Measurements from ENCODE around the gene LRRC8C.

LRRC8C gene

GRCh38 chr1:89711140-89711778, 78.3 kb downstream of the LRRC8C start:
- Histone ChIP-seq H4K5ac (ENCODE audit: low read length) (no peak overlapping the region), H2BK5ac (ENCODE audit: low read length) (no peak overlapping the region), H3K9ac (ENCODE audit: low read length) (no peak overlapping the region), H3K27ac (ENCODE audit: low read depth, low read length) (no peak overlapping the region), H3K56ac (ENCODE audit: low read length) (no peak overlapping the region), H3K18ac (ENCODE audit: low read length) (no peak overlapping the region), H3K4me2 (ENCODE audit: low read length) (no peak overlapping the region), H3K4me1 (ENCODE audit: control insufficient read depth, low read depth, low read length) (no peaks in the 10 kb centered on the region), H3K79me1 (ENCODE audit: low read length) (no peaks in the 10 kb centered on the region), H2AK5ac (ENCODE audit: low read length) (no peak overlapping the region), H3K79me2 (ENCODE audit: control insufficient read depth, insufficient read depth, low read length) (no peaks in the 10 kb centered on the region), H2BK15ac (replicated peaks; ENCODE audit: low read depth) (no peak overlapping the region), H3K4ac (ENCODE audit: low read depth, low read length) (no peak overlapping the region), H3K27me3 (ENCODE audit: insufficient read depth, low read length, poor library complexity) (no peaks in the 10 kb centered on the region), H3K36me3 (ENCODE audit: control insufficient read depth, insufficient read depth, low read length) (no peaks in the 10 kb centered on the region), H4K8ac (ENCODE audit: low read depth, low read length) (no peak overlapping the region), H2BK120ac (ENCODE audit: low read depth, low read length) (no peak overlapping the region), H3K23ac (ENCODE audit: low read length) (no peak overlapping the region), H3K4me3 (ENCODE audit: low read length) (no peak overlapping the region)
- WGBS (ENCODE audit: extremely low coverage, insufficient coverage, low lambda C conversion rate): no CpG with 5 or more reads among the region's 5 CpGs
- DNase-seq: no peak

GRCh38 chr1:89712420-89712819, 79.5 kb downstream of the LRRC8C start:
- WGBS (ENCODE audit: extremely low coverage, insufficient coverage, low lambda C conversion rate): no CpG with 5 or more reads among the region's 3 CpGs
- Histone ChIP-seq H3K18ac (ENCODE audit: low read length) (no peak overlapping the region), H2BK5ac (ENCODE audit: low read length) (no peak overlapping the region), H3K27ac (ENCODE audit: low read depth, low read length) (no peak overlapping the region), H2AK5ac (ENCODE audit: low read length) (no peak overlapping the region), H3K4ac (ENCODE audit: low read depth, low read length) (no peak overlapping the region), H3K79me1 (ENCODE audit: low read length) (no peaks in the 10 kb centered on the region), H2BK15ac (replicated peaks; ENCODE audit: low read depth) (no peak overlapping the region), H3K4me3 (ENCODE audit: low read length) (no peak overlapping the region), H3K9ac (ENCODE audit: low read length) (no peak overlapping the region), H4K8ac (ENCODE audit: low read depth, low read length) (no peak overlapping the region), H3K79me2 (ENCODE audit: control insufficient read depth, insufficient read depth, low read length) (no peaks in the 10 kb centered on the region), H3K4me2 (ENCODE audit: low read length) (no peak overlapping the region), H3K56ac (ENCODE audit: low read length) (no peak overlapping the region), H3K23ac (ENCODE audit: low read length) (no peak overlapping the region), H2BK120ac (ENCODE audit: low read depth, low read length) (no peak overlapping the region), H3K4me1 (ENCODE audit: control insufficient read depth, low read depth, low read length) (no peaks in the 10 kb centered on the region), H3K36me3 (ENCODE audit: control insufficient read depth, insufficient read depth, low read length) (no peaks in the 10 kb centered on the region), H3K27me3 (ENCODE audit: insufficient read depth, low read length, poor library complexity) (no peaks in the 10 kb centered on the region), H4K5ac (ENCODE audit: low read length) (no peak overlapping the region)
- DNase-seq: no peak

- H2AK5ac ChIP-seq (ENCODE audit: low read length): no peak overlapping the region
These were observed 82.8 kb downstream of the LRRC8C start for GRCh38 chr1:89715677-89716076.

GRCh38 chr1:89719502-89720306, 86.8 kb downstream of the LRRC8C start:
- no peak overlapping the region for H3K4me3 ChIP-seq (ENCODE audit: low read length)
- H3K4me1 ChIP-seq (ENCODE audit: control insufficient read depth, low read depth, low read length): no peaks in the 10 kb centered on the region
- no peaks in the 10 kb centered on the region for H3K36me3 ChIP-seq (ENCODE audit: control insufficient read depth, insufficient read depth, low read length)
- H3K4me2 ChIP-seq (ENCODE audit: low read length): no peak overlapping the region
- no peak overlapping the region for H4K8ac ChIP-seq (ENCODE audit: low read depth, low read length)
- no peak overlapping the region for H2AK5ac ChIP-seq (ENCODE audit: low read length)
- H3K79me1 ChIP-seq (ENCODE audit: low read length): no peaks in the 10 kb centered on the region
- WGBS (ENCODE audit: extremely low coverage, insufficient coverage, low lambda C conversion rate): no CpG with 5 or more reads among the region's 5 CpGs
- H2BK5ac ChIP-seq (ENCODE audit: low read length): no peak overlapping the region
- no peak overlapping the region for H2BK120ac ChIP-seq (ENCODE audit: low read depth, low read length)
- no peak overlapping the region for H2BK15ac ChIP-seq (replicated peaks; ENCODE audit: low read depth)
- H3K23ac ChIP-seq (ENCODE audit: low read length): no peak overlapping the region
- H3K79me2 ChIP-seq (ENCODE audit: control insufficient read depth, insufficient read depth, low read length): no peaks in the 10 kb centered on the region
- H3K27me3 ChIP-seq (ENCODE audit: insufficient read depth, low read length, poor library complexity): no peaks in the 10 kb centered on the region
- no peak overlapping the region for H3K18ac ChIP-seq (ENCODE audit: low read length)
- H3K56ac ChIP-seq (ENCODE audit: low read length): no peak overlapping the region
- H3K4ac ChIP-seq (ENCODE audit: low read depth, low read length): no peak overlapping the region
- H3K9ac ChIP-seq (ENCODE audit: low read length): no peak overlapping the region
- H4K5ac ChIP-seq (ENCODE audit: low read length): no peak overlapping the region
- DNase-seq: no peak
- no peak overlapping the region for H3K27ac ChIP-seq (ENCODE audit: low read depth, low read length)

More at GRCh38 chr1:89715677-89716076, 82.8 kb downstream of the LRRC8C start:
- Histone ChIP-seq H3K4me2 (ENCODE audit: low read length) (no peak overlapping the region), H3K27ac (ENCODE audit: low read depth, low read length) (no peak overlapping the region), H3K79me1 (ENCODE audit: low read length) (no peaks in the 10 kb centered on the region), H3K9ac (ENCODE audit: low read length) (no peak overlapping the region), H3K36me3 (ENCODE audit: control insufficient read depth, insufficient read depth, low read length) (no peaks in the 10 kb centered on the region), H4K5ac (ENCODE audit: low read length) (no peak overlapping the region), H3K23ac (ENCODE audit: low read length) (no peak overlapping the region), H3K4ac (ENCODE audit: low read depth, low read length) (no peak overlapping the region), H2BK120ac (ENCODE audit: low read depth, low read length) (no peak overlapping the region), H4K8ac (ENCODE audit: low read depth, low read length) (no peak overlapping the region), H2BK5ac (ENCODE audit: low read length) (no peak overlapping the region), H3K4me3 (ENCODE audit: low read length) (no peak overlapping the region), H3K56ac (ENCODE audit: low read length) (no peak overlapping the region), H3K27me3 (ENCODE audit: insufficient read depth, low read length, poor library complexity) (no peaks in the 10 kb centered on the region), H3K18ac (ENCODE audit: low read length) (no peak overlapping the region), H3K4me1 (ENCODE audit: control insufficient read depth, low read depth, low read length) (no peaks in the 10 kb centered on the region), H2BK15ac (replicated peaks; ENCODE audit: low read depth) (no peak overlapping the region), H3K79me2 (ENCODE audit: control insufficient read depth, insufficient read depth, low read length) (no peaks in the 10 kb centered on the region)
- WGBS (ENCODE audit: extremely low coverage, insufficient coverage, low lambda C conversion rate): no CpG with 5 or more reads among the region's 1 CpG
- DNase-seq: no peak

- no peak overlapping the region for H3K23ac ChIP-seq (ENCODE audit: low read length)
- H3K56ac ChIP-seq (ENCODE audit: low read length): no peak overlapping the region
- H4K5ac ChIP-seq (ENCODE audit: low read length): no peak overlapping the region
- no peaks in the 10 kb centered on the region for H3K27me3 ChIP-seq (ENCODE audit: insufficient read depth, low read length, poor library complexity)
- no peak overlapping the region for H3K4me3 ChIP-seq (ENCODE audit: low read length)
- H3K18ac ChIP-seq (ENCODE audit: low read length): no peak overlapping the region
- no peak overlapping the region for H2BK5ac ChIP-seq (ENCODE audit: low read length)
- H2BK120ac ChIP-seq (ENCODE audit: low read depth, low read length): no peak overlapping the region
- no peak overlapping the region for H3K4ac ChIP-seq (ENCODE audit: low read depth, low read length)
- H3K4me2 ChIP-seq (ENCODE audit: low read length): no peak overlapping the region
- no peaks in the 10 kb centered on the region for H3K79me2 ChIP-seq (ENCODE audit: control insufficient read depth, insufficient read depth, low read length)
- DNase-seq: no peak
- no peaks in the 10 kb centered on the region for H3K4me1 ChIP-seq (ENCODE audit: control insufficient read depth, low read depth, low read length)
- H2BK15ac ChIP-seq (replicated peaks; ENCODE audit: low read depth): no peak overlapping the region
- WGBS (ENCODE audit: extremely low coverage, insufficient coverage, low lambda C conversion rate): no CpG with 5 or more reads among the region's 1 CpG
- H3K27ac ChIP-seq (ENCODE audit: low read depth, low read length): no peak overlapping the region
- H2AK5ac ChIP-seq (ENCODE audit: low read length): no peak overlapping the region
- no peak overlapping the region for H4K8ac ChIP-seq (ENCODE audit: low read depth, low read length)
- H3K36me3 ChIP-seq (ENCODE audit: control insufficient read depth, insufficient read depth, low read length): no peaks in the 10 kb centered on the region
- no peaks in the 10 kb centered on the region for H3K79me1 ChIP-seq (ENCODE audit: low read length)
- no peak overlapping the region for H3K9ac ChIP-seq (ENCODE audit: low read length)
These were observed 87.9 kb downstream of the LRRC8C start for GRCh38 chr1:89720839-89721238.
